Neural cell (in vitro differentiated cells): ENCODE data around the gene MFF. TPM values are rescaled to one million over a fixed set of nuclear protein-coding genes. Genes with fewer than 3 reads are reported as not detected.

ENCODE experiments used
- H2AFZ ChIP-seq: fragments of 200-600, 300-800 bp; sonication (generic), shearing (Covaris generic); 2 replicates; pipeline ENCODE4 v1.6.0; 2014; ENCODE audit warnings: low read depth, mild to moderate bottlenecking, antibody characterized with exemption, low read length, moderate library complexity
- H3F3A ChIP-seq: fragments of 200-600 bp; shearing (Covaris generic); 2 replicates; pipeline ENCODE4 v1.6.1; 2016; ENCODE audit warnings: mild to moderate bottlenecking, moderate library complexity, mixed read lengths, antibody characterized with exemption, low read length; ENCODE audit not compliant: insufficient read depth, poor library complexity, severe bottlenecking
- H3K27ac ChIP-seq: fragments of 200-600, 300-800 bp; sonication (generic), shearing (Covaris generic); 2 replicates; pipeline ENCODE4 v1.5.1; 2014; ENCODE audit warnings: mild to moderate bottlenecking, low read length, moderate library complexity
- H3K27me3 ChIP-seq: fragments of 300-800, 200-600 bp; sonication (generic), shearing (Covaris generic); 2 replicates; pipeline ENCODE4 v1.6.0; 2014; ENCODE audit warnings: mild to moderate bottlenecking, low read depth, low read length, moderate library complexity; ENCODE audit not compliant: insufficient read depth
- H3K36me3 ChIP-seq: fragments of 300-800, 200-600 bp; sonication (generic), shearing (Covaris generic); 2 replicates; pipeline ENCODE4 v1.5.1; 2014; ENCODE audit warnings: mild to moderate bottlenecking, antibody characterized with exemption, low read length, moderate library complexity; ENCODE audit not compliant: insufficient read depth
- H3K4me2 ChIP-seq: fragments of 300-800, 200-600 bp; sonication (generic), shearing (Covaris generic); 2 replicates; pipeline ENCODE4 v1.6.0; 2014; ENCODE audit warnings: mild to moderate bottlenecking, low read length
- H3K4me3 ChIP-seq: fragments of 300-800, 200-600 bp; sonication (generic), shearing (Covaris generic); 2 replicates; pipeline ENCODE4 v1.5.1; 2014; ENCODE audit warnings: mild to moderate bottlenecking, low read length, moderate library complexity
- H3K79me2 ChIP-seq: fragments of 200-600 bp; shearing (Covaris generic); replicated peaks from 2 replicates; pipeline ENCODE4 v1.6.0; 2014; ENCODE audit warnings: mild to moderate bottlenecking, low read length, moderate library complexity; ENCODE audit not compliant: insufficient read depth
- H3K9ac ChIP-seq: fragments of 300-800, 200-600 bp; sonication (generic), shearing (Covaris generic); 2 replicates; pipeline ENCODE4 v1.6.1; 2016; ENCODE audit warnings: mild to moderate bottlenecking, low read length, mixed read lengths
- H3K9me2 ChIP-seq: fragments of 200-600 bp; shearing (Covaris generic); 2 replicates; pipeline ENCODE4 v1.6.1; 2016; ENCODE audit warnings: mild to moderate bottlenecking, low read length, mixed read lengths; ENCODE audit not compliant: insufficient read depth
- H3K9me3 ChIP-seq: fragments of 200-600, 300-800 bp; sonication (generic), shearing (Covaris generic); 2 replicates; pipeline ENCODE4 v1.6.1; 2016; ENCODE audit warnings: mild to moderate bottlenecking, mixed run types, low read length, moderate library complexity, mixed read lengths
- H4K20me1 ChIP-seq: fragments of 200-600 bp; shearing (Covaris generic); 2 replicates; pipeline ENCODE4 v1.6.1; 2016; ENCODE audit warnings: mild to moderate bottlenecking, mixed run types; ENCODE audit not compliant: insufficient read depth
- EP300 ChIP-seq: fragments of 450-650 bp; conservative IDR thresholded peaks from 2 replicates; pipeline ENCODE4 v1.6.1; 2014; ENCODE audit warnings: antibody characterized with exemption, mild to moderate bottlenecking, moderate library complexity; ENCODE audit not compliant: poor library complexity, severe bottlenecking
- EZH2 ChIP-seq: fragments of 200-600, 300-800 bp; shearing (Covaris generic), sonication (generic); IDR thresholded peaks from 2 replicates; pipeline ENCODE4 v1.6.1; 2014; ENCODE audit warnings: antibody characterized with exemption, low read length, borderline replicate concordance, mild to moderate bottlenecking; ENCODE audit not compliant: insufficient read depth, poor library complexity, severe bottlenecking
- MXI1 ChIP-seq: fragments of 450-650 bp; conservative IDR thresholded peaks from 2 replicates; pipeline ENCODE4 v1.6.1; 2014; ENCODE audit warnings: antibody characterized with exemption, mild to moderate bottlenecking; ENCODE audit not compliant: poor library complexity, severe bottlenecking
- POLR2AphosphoS5 ChIP-seq: IDR thresholded peaks from 2 replicates; pipeline ENCODE4 v1.6.1; 2012
- RAD21 ChIP-seq: fragments of 450-650 bp; conservative IDR thresholded peaks from 2 replicates; pipeline ENCODE4 v1.6.1; 2014; ENCODE audit warnings: antibody characterized with exemption, mild to moderate bottlenecking, moderate library complexity
- SMC3 ChIP-seq: fragments of 450-650 bp; conservative IDR thresholded peaks from 2 replicates; pipeline ENCODE4 v1.6.1; 2014; ENCODE audit warnings: antibody characterized with exemption, mild to moderate bottlenecking, moderate library complexity; ENCODE audit not compliant: poor library complexity
- TAF1 ChIP-seq: IDR thresholded peaks from 2 replicates; pipeline ENCODE4 v1.6.1; 2012; ENCODE audit warnings: low read depth
- polyA plus RNA-seq: library from polyadenylated mRNA; depleted of rRNA; stranded (reverse); fragments of >200 nt; gene quantifications from 2 replicates; pipeline ENCODE4 v1.2.3, GENCODE V29; 2014
- TF ChIP-seq, protein P1 (sequence below): IDR thresholded peaks from 2 replicates; pipeline ENCODE4 v1.6.1; 2012; ENCODE audit warnings: borderline replicate concordance
- TF ChIP-seq, protein P2 (sequence below): fragments of 450-650 bp; IDR thresholded peaks from 2 replicates; pipeline ENCODE4 v1.5.1; 2014; ENCODE audit warnings: antibody characterized with exemption, mild to moderate bottlenecking, moderate library complexity; ENCODE audit not compliant: poor library complexity, severe bottlenecking

Gene MFF
- polyA plus RNA-seq, 1 donor from 2014 or later = 192 TPM

- Histone ChIP-seq H3K4me2 (no peak overlapping the region), H4K20me1 (no peaks in the 10 kb centered on the region), H3F3A (no peaks in the 10 kb centered on the region), H3K9me2 (no peaks in the 10 kb centered on the region), H2AFZ (no peak overlapping the region), H3K9me3 (no peaks in the 10 kb centered on the region), H3K4me3 (no peak overlapping the region), H3K9ac (no peak overlapping the region), H3K27ac (no peak overlapping the region), H3K36me3 (no peaks in the 10 kb centered on the region), H3K27me3 (no peaks in the 10 kb centered on the region), H3K79me2 (no peaks in the 10 kb centered on the region)
- TF ChIP-seq SMC3 (no peak), RAD21 (no peak), EZH2 (no peak), POLR2AphosphoS5 (no peak), TAF1 (no peak)
- TF ChIP-seq, protein P1, sequence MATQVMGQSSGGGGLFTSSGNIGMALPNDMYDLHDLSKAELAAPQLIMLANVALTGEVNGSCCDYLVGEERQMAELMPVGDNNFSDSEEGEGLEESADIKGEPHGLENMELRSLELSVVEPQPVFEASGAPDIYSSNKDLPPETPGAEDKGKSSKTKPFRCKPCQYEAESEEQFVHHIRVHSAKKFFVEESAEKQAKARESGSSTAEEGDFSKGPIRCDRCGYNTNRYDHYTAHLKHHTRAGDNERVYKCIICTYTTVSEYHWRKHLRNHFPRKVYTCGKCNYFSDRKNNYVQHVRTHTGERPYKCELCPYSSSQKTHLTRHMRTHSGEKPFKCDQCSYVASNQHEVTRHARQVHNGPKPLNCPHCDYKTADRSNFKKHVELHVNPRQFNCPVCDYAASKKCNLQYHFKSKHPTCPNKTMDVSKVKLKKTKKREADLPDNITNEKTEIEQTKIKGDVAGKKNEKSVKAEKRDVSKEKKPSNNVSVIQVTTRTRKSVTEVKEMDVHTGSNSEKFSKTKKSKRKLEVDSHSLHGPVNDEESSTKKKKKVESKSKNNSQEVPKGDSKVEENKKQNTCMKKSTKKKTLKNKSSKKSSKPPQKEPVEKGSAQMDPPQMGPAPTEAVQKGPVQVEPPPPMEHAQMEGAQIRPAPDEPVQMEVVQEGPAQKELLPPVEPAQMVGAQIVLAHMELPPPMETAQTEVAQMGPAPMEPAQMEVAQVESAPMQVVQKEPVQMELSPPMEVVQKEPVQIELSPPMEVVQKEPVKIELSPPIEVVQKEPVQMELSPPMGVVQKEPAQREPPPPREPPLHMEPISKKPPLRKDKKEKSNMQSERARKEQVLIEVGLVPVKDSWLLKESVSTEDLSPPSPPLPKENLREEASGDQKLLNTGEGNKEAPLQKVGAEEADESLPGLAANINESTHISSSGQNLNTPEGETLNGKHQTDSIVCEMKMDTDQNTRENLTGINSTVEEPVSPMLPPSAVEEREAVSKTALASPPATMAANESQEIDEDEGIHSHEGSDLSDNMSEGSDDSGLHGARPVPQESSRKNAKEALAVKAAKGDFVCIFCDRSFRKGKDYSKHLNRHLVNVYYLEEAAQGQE = no peak
- TF ChIP-seq, protein P2, sequence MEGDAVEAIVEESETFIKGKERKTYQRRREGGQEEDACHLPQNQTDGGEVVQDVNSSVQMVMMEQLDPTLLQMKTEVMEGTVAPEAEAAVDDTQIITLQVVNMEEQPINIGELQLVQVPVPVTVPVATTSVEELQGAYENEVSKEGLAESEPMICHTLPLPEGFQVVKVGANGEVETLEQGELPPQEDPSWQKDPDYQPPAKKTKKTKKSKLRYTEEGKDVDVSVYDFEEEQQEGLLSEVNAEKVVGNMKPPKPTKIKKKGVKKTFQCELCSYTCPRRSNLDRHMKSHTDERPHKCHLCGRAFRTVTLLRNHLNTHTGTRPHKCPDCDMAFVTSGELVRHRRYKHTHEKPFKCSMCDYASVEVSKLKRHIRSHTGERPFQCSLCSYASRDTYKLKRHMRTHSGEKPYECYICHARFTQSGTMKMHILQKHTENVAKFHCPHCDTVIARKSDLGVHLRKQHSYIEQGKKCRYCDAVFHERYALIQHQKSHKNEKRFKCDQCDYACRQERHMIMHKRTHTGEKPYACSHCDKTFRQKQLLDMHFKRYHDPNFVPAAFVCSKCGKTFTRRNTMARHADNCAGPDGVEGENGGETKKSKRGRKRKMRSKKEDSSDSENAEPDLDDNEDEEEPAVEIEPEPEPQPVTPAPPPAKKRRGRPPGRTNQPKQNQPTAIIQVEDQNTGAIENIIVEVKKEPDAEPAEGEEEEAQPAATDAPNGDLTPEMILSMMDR = no peak
Measured at GRCh38 chr2:227402321-227402720, 77.3 kb downstream of the MFF start.

GRCh38 chr2:227402959-227403358 lies 77.9 kb downstream of the MFF start:
- no peaks in the 10 kb centered on the region for H3F3A ChIP-seq
- H3K4me2 ChIP-seq = no peak overlapping the region
- H3K27ac ChIP-seq = no peak overlapping the region
- no peak overlapping the region for H3K9ac ChIP-seq
- H2AFZ ChIP-seq = no peak overlapping the region
- no peaks in the 10 kb centered on the region for H4K20me1 ChIP-seq
- no peaks in the 10 kb centered on the region for H3K36me3 ChIP-seq
- TF ChIP-seq EZH2 (no peak), RAD21 (no peak), TAF1 (no peak), POLR2AphosphoS5 (no peak), MXI1 (no peak), SMC3 (no peak), EP300 (no peak)
- TF ChIP-seq, protein P1 = no peak
- TF ChIP-seq, protein P2 = no peak
- no peak overlapping the region for H3K4me3 ChIP-seq
- no peaks in the 10 kb centered on the region for H3K9me3 ChIP-seq
- no peaks in the 10 kb centered on the region for H3K79me2 ChIP-seq
- no peaks in the 10 kb centered on the region for H3K27me3 ChIP-seq
- H3K9me2 ChIP-seq = no peaks in the 10 kb centered on the region
